ENCODE data around the gene TAS2R60. TPM values are rescaled to one million over a fixed set of nuclear protein-coding genes. Genes with fewer than 3 reads are reported as not detected.

Gene TAS2R60
- total and polyA plus RNA-seq, 2 donors (not counting 3 experiments of a cell fraction or from before 2014, with no cell fraction given) = not detected

- H3K36me3 ChIP-seq (ENCODE audit: control insufficient read depth in 2 of 2, extremely low read depth in 1 of 2, insufficient read depth in 2 of 2, low read length in 2 of 2) = no peaks in the 10 kb centered on the region
- no peaks in the 10 kb centered on the region for H3K27me3 ChIP-seq (ENCODE audit: control insufficient read depth in 2 of 2, insufficient read depth in 2 of 2, low read length in 2 of 2)
- intact Hi-C loops (cut with micrococcal nuclease) = loop anchor here (1.0 to 5.0 kb wide), 2 partner anchors 14 to 249 kb away; no protein-coding TSS in a partner anchor
- H3K9me1 ChIP-seq (replicated peaks; ENCODE audit: control insufficient read depth, extremely low read depth, insufficient read depth, low read length) = no peaks in the 10 kb centered on the region
- DNase-seq (ENCODE audit: low read depth, low spot score) = peak; percentile 58
- H3K4me1 ChIP-seq (ENCODE audit: control insufficient read depth, extremely low read depth, insufficient read depth, low read length) = peaks cover 43% of the 10 kb centered on the region
- dilution Hi-C loops (cut with MboI; ENCODE audit: extremely low pct_ligation_motif_present, low sequenced_read_pairs) = no loop called here
- H3K4me2 ChIP-seq (ENCODE audit: insufficient read depth, low read length) = no peak overlapping the region
- H3K9ac ChIP-seq (replicated peaks; ENCODE audit: extremely low read depth, insufficient read depth, low read length) = no peak overlapping the region
- H3K4me3 ChIP-seq (replicated peaks in 1 of 3; ENCODE audit: insufficient read depth in 1 of 3, low read depth in 1 of 3, low read length in 3 of 3) = no peak overlapping the region
- ChIA-PET CTCF (interaction anchor here (0.6 to 3.9 kb wide), 15 partner anchors 10 to 250 kb away, joined by 3 to 36 read pairs (median 5); no protein-coding TSS in a partner anchor), POLR2A (interaction anchor here (1.5 kb wide), 1 partner anchor 9 kb away, joined by 4 read pairs; no protein-coding TSS in a partner anchor)
- H4K20me1 ChIP-seq (replicated peaks; ENCODE audit: control insufficient read depth, extremely low read depth, insufficient read depth, low read length) = no peaks in the 10 kb centered on the region
- peak overlapping the region; percentile 99 for H3K27ac ChIP-seq (ENCODE audit: insufficient read depth, low read depth, low read length)
- no peaks in the 10 kb centered on the region for H3K79me2 ChIP-seq (ENCODE audit: control insufficient read depth, insufficient read depth, low read length)
- BruUV-seq (replicated peaks) = no TSS peak
- no peaks in the 10 kb centered on the region for H3K9me3 ChIP-seq (replicated peaks; ENCODE audit: control insufficient read depth, insufficient read depth, low read length)
- H2AFZ ChIP-seq (ENCODE audit: low read depth, low read length) = no peak overlapping the region
- TF ChIP-seq CTCF (IDR thresholded peaks at IDR 0.05; ENCODE audit: extremely low read depth in 1 of 2, insufficient read depth in 1 of 2, low read depth in 1 of 2, low read length in 2 of 2) (peak; percentile 60 to 66), MYC (IDR thresholded peaks at IDR 0.05; ENCODE audit: low read depth, low read length) (no peak), GATA2 (IDR thresholded peaks at IDR 0.05; ENCODE audit: insufficient read depth, insufficient read length, low read depth, low read length) (peak; percentile 28)
- FAIRE-seq = peak; percentile 67
Observed at GRCh38 chr7:143490717-143491306, 47.6 kb downstream of the TAS2R60 start.

GRCh38 chr7:143492043-143492471 is 48.8 kb downstream of the TAS2R60 start:
- Histone ChIP-seq H3K4me2 (ENCODE audit: insufficient read depth, low read length) (peak overlapping the region; percentile 68), H3K79me2 (ENCODE audit: control insufficient read depth, insufficient read depth, low read length) (no peaks in the 10 kb centered on the region), H4K20me1 (replicated peaks; ENCODE audit: control insufficient read depth, extremely low read depth, insufficient read depth, low read length) (no peaks in the 10 kb centered on the region), H3K9ac (replicated peaks; ENCODE audit: extremely low read depth, insufficient read depth, low read length) (peak overlapping the region; percentile 56), H3K9me1 (replicated peaks; ENCODE audit: control insufficient read depth, extremely low read depth, insufficient read depth, low read length) (no peaks in the 10 kb centered on the region), H3K36me3 (ENCODE audit: control insufficient read depth in 2 of 2, extremely low read depth in 1 of 2, insufficient read depth in 2 of 2, low read length in 2 of 2) (no peaks in the 10 kb centered on the region), H3K9me3 (replicated peaks; ENCODE audit: control insufficient read depth, insufficient read depth, low read length) (no peaks in the 10 kb centered on the region), H3K27ac (ENCODE audit: insufficient read depth, low read depth, low read length) (peak overlapping the region; percentile 99), H3K4me3 (replicated peaks in 1 of 3; ENCODE audit: insufficient read depth in 1 of 3, low read depth in 1 of 3, low read length in 3 of 3) (peak overlapping the region in 1 of 3 experiments; percentile 19), H2AFZ (ENCODE audit: low read depth, low read length) (no peak overlapping the region), H3K27me3 (ENCODE audit: control insufficient read depth in 2 of 2, insufficient read depth in 2 of 2, low read length in 2 of 2) (no peaks in the 10 kb centered on the region), H3K4me1 (ENCODE audit: control insufficient read depth, extremely low read depth, insufficient read depth, low read length) (peaks cover 49% of the 10 kb centered on the region)
- POLR2A ChIA-PET = interaction anchor here (1.5 kb wide), 1 partner anchor 8 kb away, joined by 4 read pairs; no protein-coding TSS in a partner anchor
- dilution Hi-C loops (cut with MboI; ENCODE audit: extremely low pct_ligation_motif_present, low sequenced_read_pairs) (no loop called here), intact Hi-C loops (cut with micrococcal nuclease) (loop anchor here (1.0 to 5.0 kb wide), 3 partner anchors 8 to 250 kb away; no protein-coding TSS in a partner anchor)
- TF ChIP-seq FOS (IDR thresholded peaks at IDR 0.05; ENCODE audit: borderline replicate concordance, insufficient read depth, low read length) (peak; percentile 95), MAX (IDR thresholded peaks at IDR 0.05; ENCODE audit: insufficient read depth, insufficient read length) (no peak), EZH2 (IDR thresholded peaks at IDR 0.05; ENCODE audit: borderline replicate concordance, low read depth, low read length, severe bottlenecking) (no peak), CTCF (IDR thresholded peaks at IDR 0.05; ENCODE audit: extremely low read depth in 1 of 2, insufficient read depth in 1 of 2, low read depth in 1 of 2, low read length in 2 of 2) (no peak), POLR2AphosphoS5 (IDR thresholded peaks at IDR 0.05; ENCODE audit: insufficient read depth, low read depth, low read length) (peak; percentile 71), POLR2A (IDR thresholded peaks at IDR 0.05; ENCODE audit: low read depth, low read length) (peak; percentile 39), MYC (IDR thresholded peaks at IDR 0.05; ENCODE audit: low read depth, low read length) (no peak), GATA2 (IDR thresholded peaks at IDR 0.05; ENCODE audit: insufficient read depth, insufficient read length, low read depth, low read length) (peak; percentile 97), JUN (IDR thresholded peaks at IDR 0.05; ENCODE audit: borderline replicate concordance, insufficient read depth, insufficient read length, low read depth) (peak; percentile 99)
- FAIRE-seq (peak; percentile 85), DNase-seq (ENCODE audit: low read depth, low spot score) (peak; percentile 93)
- CTCF ChIA-PET = interaction anchor here (0.7 to 3.9 kb wide), 15 partner anchors 8 to 277 kb away, joined by 3 to 36 read pairs (median 4); no protein-coding TSS in a partner anchor
- no TSS peak for BruUV-seq (replicated peaks)
